NCI-H460 (cell line): Measurements from ENCODE around the gene SECTM1. TPM values are rescaled to one million over a fixed set of nuclear protein-coding genes. Genes with fewer than 3 reads are reported as not detected.
"Not testable (repeated sequence)": the region's sequence is repeated elsewhere in the genome, so short reads cannot be mapped to it uniquely, and the experiment has no call there.

Experiments used
- DNase-seq: peaks from one replicate; pipeline ENCODE4 v3.0.0-alpha.2; 2016; ENCODE audit warnings: low read depth; ENCODE audit errors: extremely low read depth
- total RNA-seq: library from RNA; depleted of rRNA; stranded (reverse); fragments of >200 nt; shearing (Covaris generic); gene quantifications from 2 replicates; pipeline ENCODE4 v1.2.3, GENCODE V29; 2014

The SECTM1 gene
- total RNA-seq, 1 experiment from 2014 or later: 13.0 TPM

DNA sequence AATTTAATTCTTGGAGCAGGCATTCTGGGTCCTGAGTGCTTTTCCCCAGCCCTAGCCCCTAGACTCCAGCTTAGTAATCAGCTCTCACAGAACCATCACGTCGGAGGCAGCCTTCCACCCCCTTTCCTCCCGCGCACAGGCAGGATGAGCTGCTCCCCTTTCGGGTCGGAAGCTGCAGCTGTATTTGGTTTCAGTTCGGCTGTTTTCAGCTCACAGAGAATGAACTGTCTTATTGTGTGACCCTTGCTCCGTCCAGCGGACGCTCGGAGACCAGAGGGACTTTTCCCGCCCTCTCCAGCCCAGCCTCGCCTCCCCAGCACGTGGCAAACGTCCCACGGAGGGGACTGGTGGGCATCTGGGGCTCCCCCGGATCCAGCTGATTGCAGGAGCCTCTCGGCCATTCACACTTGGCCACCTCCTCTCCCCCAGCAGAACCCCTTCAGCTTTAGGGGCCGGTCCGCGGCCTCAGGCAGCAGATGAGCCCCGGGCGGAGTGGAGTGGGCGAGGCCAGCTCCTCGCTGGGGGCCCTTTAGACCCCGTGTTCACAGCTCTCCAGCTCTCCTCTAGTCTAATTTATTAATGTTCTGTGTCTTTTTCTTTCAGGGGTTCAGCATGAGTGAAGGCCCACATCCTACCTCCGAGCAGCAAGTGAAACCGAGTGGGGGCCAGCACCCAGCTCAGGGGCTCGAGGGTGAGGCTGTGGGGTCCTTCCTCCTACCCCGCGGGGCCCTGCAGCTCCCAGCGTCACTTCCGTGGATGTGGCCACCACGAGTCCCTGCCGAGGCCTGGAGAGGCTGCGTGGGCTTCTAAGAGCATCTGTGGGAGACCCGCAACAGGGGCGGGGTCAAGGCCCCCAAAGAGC, 37.1 kb upstream of the SECTM1 start:
- DNase-seq: no peak

DNA sequence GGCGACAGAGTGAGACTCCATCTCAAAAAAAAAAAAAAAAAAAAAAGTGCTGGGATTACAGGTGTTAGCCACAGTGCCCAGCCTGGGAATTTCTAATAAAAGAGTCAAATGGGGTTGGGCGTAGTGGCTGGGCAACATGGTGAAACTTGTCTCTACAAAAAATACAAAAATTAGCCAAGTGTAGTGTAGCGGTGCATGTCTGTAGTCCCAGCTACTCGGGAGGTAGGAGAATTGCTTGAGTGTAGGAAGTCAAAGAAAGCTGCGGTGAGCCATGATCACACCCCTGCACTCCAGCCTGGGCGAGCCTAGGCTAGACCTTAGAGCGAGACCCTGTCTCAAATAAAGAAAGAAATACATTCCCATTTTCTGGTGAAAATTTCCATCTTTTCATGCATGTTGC, 35.6 kb upstream of the SECTM1 start:
- DNase-seq: no peak

DNA sequence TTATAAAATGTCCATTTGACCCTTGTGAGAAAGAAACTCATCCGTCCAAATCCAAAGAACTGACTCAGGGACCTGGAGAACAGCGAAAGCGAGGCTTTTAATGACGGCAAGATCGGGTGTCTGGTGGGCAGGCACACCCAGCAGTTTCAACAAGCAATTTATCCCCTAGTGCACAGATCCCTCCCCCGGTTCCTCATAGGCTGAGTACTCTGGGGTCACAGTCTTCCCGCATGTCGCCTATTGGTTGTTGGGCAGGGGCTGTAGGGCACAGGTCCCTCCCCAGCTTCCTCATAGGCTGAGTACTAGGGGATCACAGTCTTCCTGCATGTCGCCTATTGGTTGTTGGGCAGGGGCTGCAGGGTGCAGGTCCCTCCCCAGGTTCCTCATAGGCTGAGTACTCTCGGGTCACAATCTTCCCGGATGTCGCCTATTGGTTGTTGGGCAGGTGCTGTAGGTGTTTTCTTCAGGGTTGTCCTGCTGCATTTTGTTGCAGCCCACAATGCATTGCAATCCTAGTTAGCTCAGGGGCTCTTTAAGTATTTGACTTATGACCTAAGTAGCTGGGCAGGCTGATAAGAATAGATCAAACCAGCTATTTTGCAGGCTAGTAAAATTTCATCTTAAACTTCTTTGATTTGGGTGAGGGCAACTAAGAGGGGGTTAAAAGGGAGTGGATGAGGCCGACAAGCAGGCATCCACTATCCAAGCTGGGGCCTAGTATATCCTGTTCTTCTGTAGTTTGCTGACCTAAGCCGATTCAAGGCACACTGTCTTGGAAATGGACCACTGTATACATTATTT, 34.4 kb upstream of the SECTM1 start:
- no peak for DNase-seq

DNA sequence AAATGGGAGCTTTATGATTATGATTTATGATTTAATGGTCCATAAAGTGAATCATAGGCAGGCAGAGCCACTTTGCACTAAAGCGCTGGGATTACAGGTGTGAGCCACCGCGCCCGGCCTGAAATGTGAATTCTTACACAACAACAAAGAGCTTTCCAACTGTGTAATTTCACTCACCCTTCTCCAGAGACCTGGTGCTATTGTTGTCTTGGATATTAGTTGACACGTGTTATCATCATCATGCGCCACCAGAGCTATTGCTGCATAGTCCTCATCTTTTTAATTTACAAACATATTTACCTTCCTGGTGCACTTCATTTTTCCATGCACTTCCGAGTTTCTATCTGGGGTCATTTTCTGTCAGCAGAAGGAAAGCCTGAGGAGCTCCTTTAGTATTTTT, 33.2 kb upstream of the SECTM1 start:
- no peak for DNase-seq

DNA sequence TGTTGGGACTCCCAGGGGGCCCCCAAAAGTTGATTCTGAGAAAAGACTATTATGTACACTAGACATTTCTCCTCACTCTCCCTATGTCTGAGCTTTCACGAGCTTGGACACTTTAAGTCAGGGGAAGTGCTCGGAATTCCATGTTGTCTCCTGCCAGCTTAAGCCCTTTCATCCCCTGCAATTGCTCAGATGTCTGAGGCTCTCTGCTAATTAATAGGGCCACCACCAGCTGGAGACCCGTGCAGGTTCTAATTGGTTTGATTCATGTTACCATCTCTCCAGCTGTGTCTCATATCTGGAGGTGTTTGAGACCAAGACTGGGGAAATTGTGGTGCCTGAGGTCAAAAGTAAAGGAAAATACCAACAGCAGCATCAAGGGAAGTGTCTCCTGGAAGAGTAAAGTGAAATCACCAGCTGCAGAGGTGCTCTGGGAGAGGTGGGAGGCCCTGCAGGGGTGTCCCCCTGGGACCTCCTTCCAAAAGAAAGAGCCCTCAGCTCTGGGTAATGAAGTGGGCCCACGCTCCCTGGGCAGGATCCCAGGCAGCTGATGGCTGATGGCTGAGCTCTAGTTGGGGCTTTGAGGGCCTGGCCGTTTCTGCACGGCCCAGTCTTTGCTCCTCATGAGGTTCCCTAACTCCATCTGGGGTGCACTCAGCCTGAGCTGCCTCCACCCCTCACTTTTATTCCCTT, 32.2 kb upstream of the SECTM1 start:
- DNase-seq: no peak

DNA sequence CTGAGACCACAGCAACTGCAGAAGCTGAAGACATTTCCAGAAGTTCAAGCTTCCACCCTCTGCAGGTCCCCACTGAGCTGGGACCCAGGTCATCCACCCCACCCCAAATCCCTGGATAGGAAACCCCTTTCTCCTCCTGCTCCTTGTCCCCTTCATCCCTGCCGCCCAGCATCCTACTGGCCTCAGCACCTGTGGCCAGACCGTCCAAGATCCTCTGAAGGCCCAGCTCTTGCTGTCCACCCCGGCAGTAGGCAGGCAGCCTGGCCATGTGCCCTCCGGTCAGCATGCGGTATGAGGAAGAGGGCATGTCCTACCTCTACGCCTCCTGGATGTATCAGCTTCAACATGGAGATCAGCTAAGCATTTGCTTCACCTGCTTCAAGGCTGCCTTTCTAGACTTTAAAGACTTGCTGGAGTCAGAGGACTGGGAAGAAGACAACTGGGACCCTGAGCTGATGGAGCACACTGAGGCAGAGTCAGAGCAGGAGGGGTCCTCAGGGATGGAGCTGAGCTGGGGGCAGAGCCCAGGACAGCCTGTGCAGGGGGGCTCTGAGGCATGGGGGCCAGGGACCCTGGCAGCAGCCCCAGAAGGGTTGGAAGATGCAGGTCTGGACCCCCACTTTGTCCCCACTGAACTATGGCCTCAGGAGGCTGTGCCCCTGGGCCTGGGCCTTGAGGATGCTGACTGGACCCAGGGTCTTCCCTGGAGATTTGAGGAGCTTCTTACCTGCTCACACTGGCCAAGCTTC, 28.5 kb upstream of the SECTM1 start:
- no peak for DNase-seq

DNA sequence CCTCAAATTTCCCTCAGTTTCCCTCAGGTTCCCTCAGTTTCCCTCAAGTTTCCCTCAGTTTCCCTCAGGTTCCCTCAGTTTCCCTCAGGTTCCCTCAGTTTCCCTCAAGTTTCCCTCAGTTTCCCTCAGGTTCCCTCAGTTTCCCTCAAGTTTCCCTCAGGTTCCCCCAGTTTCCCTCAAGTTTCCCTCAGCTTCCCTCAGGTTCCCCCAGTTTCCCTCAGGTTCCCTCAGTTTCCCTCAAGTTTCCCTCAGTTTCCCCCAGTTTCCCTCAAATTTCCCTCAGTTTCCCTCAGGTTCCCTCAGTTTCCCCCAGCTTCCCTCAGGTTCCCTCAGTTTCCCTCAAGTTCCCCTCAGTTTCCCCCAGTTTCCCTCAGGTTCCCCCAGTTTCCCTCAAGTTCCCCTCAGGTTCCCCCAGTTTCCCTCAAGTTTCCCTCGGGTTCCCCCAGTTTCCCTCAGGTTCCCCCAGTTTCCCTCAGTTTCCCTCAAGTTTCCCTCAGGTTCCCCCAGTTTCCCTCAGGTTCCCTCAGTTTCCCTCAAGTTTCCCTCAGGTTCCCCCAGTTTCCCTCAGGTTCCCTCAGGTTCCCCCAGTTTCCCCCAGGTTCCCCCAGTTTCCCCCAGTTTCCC, 26.0 kb upstream of the SECTM1 start:
- not testable (repeated sequence) for DNase-seq

DNA sequence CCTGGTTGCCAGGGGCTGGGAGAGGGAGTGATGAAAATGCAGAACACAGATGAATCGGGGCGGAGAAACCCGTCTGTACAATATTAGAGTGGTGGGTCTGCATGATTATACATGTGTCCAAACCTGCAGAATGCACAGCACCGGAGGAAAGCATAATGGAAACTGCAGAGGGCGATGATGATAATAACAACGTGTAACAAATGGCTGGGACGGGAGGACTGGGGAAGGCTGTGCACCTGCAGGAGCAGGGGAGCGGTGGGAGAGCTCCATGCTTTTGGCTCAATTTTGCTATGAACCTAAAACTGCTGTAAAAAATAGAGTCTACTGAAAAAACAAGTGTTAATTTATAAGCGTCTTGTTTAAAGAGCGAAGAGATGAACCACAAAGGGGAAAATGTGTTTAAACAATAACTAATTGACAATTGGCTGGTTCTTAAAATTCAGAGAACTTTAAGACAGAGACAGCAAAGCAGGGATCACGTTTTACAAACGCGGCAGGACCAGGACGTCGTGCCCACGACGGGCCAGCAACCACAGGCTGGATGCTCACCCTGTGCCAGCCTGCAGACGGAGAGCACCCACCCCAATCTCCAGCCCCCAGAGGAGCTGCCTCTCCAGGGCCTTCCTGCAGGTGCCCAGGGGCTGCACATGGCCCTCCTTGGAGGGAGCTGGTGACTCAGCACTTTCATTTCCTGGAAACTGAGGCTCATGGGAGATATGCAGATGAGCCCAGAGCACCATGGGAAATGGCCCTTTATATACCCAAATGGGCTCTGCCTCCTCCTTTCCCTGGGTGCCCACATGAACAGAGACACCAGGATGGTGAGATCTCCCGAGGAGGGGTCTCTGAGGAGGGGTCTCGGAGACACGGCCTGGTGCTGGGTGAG, 25.1 kb upstream of the SECTM1 start, which contains the start of gene TEX19:
Gene TEX19 (plus strand): TSS at position 783 of the 886 bp plus-strand sequence. CDS start 2,904 bp downstream, outside the sequence.
- DNase-seq: no peak

DNA sequence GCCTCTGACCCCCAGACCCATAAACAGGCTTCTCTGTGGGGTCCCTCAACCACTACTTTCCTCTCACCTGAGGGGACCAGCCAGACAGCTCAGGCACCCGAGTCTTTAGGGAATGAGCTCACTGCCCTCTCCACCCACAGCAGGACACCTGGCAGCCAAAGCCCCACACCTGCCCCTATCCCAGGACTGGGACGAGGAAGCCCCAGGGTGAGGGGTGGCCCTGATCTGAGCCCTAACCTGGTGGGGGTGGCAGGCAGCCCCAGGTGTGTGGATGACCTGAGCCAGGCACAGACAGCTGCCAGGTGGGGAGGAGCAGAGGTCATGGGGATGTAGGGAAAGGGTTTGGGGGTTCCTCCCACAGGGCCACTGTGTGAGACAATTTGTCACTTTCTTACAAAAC, 23.8 kb upstream of the SECTM1 start:
- DNase-seq: no peak

DNA sequence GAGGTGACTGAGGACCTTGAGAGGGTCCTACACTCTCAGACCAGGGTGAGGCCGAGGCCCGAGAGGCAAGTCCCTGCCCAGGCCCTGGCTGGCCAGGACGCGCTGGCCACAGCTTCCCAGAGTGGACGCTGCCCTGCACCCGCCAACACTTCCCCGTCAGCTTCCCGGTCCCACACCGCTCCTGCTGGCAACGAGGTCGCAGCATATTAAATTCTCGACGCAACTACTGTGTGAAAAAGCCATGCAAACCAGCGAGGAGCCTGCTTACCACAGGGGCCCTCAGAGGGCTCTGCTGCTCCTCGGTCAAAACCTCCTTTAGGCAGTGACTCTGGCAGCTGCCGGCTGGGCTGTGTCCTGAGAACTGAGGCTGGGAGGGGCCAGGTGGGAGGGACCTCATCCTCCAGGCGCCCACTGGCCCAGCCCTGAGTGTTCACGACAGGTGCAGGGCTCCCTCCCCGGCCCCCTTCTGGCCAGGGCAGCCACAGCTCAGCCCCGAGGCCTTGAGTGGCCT, 23.3 kb upstream of the SECTM1 start:
- DNase-seq: no peak

DNA sequence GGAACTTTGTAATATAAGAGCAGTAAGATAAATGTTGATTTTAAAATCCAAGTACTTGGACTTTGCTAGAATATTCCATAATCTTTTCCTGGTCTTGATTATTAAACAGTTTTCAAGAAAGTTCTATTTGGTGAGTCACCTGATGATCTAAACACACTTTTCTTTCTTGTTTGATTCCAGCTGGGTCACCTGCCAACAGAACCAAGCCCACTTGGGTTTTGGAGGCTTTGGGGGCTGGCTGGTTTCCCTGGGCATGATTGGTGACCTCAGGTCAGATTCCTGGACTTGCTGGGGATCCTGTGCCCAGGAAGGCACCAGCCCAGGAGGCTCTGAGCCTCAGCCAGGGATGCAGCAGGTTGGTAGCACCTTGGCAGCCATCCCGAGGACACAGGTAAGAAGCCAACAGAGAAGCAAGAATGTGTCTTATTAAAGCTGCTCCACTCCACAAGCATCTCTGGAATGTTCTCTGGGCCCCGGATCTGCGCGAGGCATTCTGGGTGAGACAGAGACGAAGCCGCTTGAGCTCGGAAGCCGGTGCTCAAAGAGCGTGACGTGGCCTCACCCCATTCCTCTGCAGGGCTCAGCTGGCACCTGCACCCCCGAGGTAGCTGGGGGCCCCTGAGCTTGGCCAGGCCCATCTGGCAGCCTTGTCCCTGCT, 22.3 kb upstream of the SECTM1 start:
- DNase-seq: no peak

DNA sequence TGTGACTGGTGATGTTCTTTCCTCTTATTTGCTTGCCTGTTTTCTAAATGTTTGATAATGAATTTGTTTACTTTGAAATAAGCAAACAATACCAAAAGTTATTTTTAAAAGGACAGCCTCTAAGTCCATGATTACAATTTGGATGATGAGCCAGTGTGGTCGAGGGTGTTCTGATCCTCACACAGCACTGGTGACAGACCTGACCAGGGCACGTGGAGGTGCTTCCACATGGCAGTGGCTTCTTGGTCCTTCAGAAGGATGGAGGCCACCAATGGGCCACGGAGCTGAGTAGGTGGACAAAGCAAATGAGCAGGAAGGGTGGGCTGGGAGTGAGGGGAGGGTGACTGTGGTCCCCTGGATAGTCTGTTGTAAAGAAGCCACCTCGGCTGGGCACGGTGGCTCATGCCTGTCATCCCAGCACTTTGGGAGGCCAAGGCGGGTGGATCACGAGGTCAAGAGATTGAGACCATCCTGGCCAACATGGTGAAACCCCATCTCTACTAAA, 21.3 kb upstream of the SECTM1 start:
- DNase-seq: no peak

DNA sequence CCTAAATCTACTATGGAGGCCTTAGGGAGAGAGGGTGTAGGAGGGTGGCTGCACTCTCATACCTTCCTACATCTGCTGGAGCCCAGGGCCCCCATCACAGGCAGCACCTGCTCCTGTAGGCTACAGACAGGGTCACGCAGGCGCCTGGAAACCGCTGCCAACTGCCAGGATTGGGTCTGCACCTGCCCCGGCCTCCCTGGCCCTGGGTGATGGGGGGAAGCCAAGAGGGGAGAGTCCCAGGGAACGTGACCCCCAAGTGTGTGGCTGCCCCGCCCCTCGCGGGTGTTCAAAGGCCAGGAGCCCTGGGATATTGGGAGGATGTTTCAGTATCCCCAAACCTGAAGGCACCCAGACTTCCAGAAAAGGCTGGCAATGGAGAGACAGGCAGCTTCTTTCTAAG, 19.9 kb upstream of the SECTM1 start:
- no peak for DNase-seq

DNA sequence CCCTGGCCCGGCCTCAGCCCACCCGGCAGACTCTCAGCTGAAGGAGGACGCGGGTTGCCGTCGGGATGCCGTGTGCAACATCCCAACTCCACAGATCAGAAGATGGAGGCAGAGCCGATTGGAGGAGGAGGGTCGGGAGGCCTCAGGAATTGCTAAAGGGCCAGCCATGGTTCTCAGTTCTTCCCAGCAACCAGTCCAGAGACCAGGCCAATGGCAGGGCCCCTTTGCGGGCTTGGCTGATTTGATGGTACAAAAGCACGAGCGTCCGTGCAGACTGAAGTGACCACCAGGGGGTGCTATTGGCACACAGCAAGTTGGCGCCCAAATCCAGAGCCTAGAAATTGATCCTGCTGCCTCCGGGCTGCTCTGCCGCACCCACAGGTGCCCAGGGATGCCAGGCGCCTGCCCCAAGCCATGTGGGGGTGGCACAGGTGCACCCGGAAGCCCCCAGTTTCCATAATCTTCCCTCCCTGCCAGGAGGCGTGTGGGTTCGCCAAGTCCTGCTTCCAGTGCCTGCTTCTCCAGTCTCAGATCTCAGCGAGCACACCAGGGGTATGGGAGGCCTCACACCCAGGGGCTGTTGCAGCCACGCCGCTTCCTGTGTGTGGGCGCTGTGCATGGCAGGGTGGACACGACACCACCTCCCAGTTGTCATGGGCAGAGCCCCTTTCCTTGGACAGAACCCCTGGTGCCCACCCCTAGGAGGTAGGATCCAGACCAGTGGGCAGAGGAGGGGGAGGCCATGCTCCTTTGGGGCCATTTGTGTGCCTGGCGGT, 18.3 kb upstream of the SECTM1 start:
- peak; percentile 83 for DNase-seq

DNA sequence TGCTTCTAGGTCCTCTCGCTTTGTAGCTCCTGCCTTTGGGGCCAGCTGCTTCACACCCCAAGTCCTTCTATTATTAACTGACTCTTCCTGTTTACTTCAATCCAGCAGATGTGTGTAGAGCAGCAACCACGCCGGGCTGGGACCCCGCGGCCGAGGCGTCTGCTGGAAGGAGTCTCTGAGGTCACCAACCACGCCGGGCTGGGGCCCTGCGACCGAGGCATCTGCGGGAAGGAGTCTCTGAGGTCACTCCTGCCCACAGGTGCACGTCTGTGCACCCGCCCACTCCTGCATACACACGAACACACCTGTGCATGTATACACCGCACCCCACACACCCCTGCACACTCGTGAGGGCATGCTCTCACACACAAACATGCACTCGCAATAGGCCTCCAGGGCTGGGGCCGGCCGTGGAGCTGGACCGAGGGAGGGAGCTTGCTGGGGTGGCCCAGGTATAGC, 17.7 kb upstream of the SECTM1 start:
- DNase-seq: no peak

DNA sequence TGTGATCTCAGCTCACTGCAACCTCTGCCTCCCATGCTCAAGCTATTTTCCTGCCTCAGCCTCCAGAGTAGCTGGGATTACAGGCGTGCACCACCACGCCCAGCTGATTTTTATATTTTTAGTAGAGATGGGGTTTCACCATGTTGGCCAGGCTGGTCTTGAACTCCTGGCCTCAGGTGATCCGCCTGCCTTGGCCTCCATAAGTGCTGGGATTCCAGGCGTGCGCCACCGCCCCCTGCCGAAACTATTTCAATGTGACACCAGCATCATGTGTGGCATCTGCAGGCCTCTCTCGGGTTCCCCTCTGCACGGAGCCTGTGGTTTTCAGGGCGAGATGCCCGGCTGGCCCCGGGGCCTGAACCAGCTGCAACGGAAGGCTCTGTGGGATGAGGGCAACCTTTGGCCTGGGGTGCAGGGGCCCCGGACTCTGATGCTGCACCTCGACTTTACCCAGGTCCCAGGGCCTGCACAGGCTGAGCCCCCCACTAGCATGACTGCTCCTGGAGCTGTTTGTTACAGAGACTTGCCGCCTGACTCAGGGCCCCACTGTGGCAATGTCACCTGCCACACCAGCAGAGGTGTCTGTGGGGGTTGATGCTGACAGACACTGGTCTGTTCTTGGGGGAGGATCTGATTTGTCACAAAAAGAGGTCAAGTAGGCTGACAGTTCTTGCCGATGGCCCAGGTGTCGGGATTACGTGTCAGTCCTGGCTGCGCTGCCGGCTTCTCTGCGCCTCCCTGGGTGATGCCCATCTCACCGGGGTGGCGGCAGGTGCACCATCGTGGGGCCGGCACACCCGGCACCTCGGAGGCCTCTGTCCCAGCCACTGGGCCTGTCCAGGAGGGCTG, 16.8 kb upstream of the SECTM1 start:
- no peak for DNase-seq
